Mucosa of descending colon (tissue), 3 donors: ENCODE measurements around the gene PTRH2. TPM values are rescaled to one million over a fixed set of nuclear protein-coding genes. Genes with fewer than 3 reads are reported as not detected.

Experiments used
- ATAC-seq: fragments of 200-7000 bp; cut with Tn5 transposase; one replicate; pipeline ENCODE4 v1.9.1; 2020; ENCODE audit warnings: mild to moderate bottlenecking, moderate library complexity
- DNase-seq, 3 donors: peaks; one replicate each; pipeline ENCODE4 v3.0.0-alpha.2; 2020
- H3K36me3 ChIP-seq: fragments of 200-600 bp; one replicate; pipeline ENCODE4 v1.8.0; 2021; ENCODE audit warnings: low read depth, mild to moderate bottlenecking
- H3K4me1 ChIP-seq: fragments of 200-600 bp; one replicate; pipeline ENCODE4 v1.8.0; 2021; ENCODE audit warnings: low read depth, mild to moderate bottlenecking
- H3K4me3 ChIP-seq: fragments of 200-600 bp; one replicate; pipeline ENCODE4 v1.8.0; 2021; ENCODE audit warnings: mild to moderate bottlenecking
- H3K9me3 ChIP-seq: fragments of 200-600 bp; one replicate; pipeline ENCODE4 v1.8.0; 2021; ENCODE audit warnings: mild to moderate bottlenecking
- intact Hi-C, 2 donors: fragments of 100-400 bp; cut with DNase I in 1 of 2; cut with micrococcal nuclease in 1 of 2; formaldehyde crosslinking; loops; one replicate each; pipeline versions ENCODE4 v1.11.0 to v1.11.1; 2022; cut with DNase I, micrococcal nuclease
- total RNA-seq, 3 donors: library from RNA; stranded (reverse); fragmentation: NEBNext Ultra II Directional in 2 of 3; extraction: Animal tissue kit (Norgen Biotek cat#: 25700) in 2 of 3; gene quantifications; one replicate each; pipeline versions ENCODE4 v1.2.1 to v1.2.4, GENCODE V29; 2021 to 2023
- TF ChIP-seq, protein P1 (sequence below): fragments of 200-600 bp; IDR thresholded peaks from one replicate; pipeline ENCODE4 v1.8.0; 2022; ENCODE audit warnings: antibody characterized with exemption, mild to moderate bottlenecking
- donor health status: DM: no; HTN: no; CAD: no; lungs with moderate emphysema.
- donor health status: DM: no; HTN: no; CAD: no.
- donor health status: DM: no; HTN: yes; CAD: no.

PTRH2 gene
- total RNA-seq, 3 donors from 2014 or later: 17.0 to 20.4 (median 20.2) TPM

- DNase-seq (no peak), ATAC-seq (no peak)
- intact Hi-C loops: no loop called here
- no peak overlapping the region for H3K4me3 ChIP-seq
- TF ChIP-seq, protein P1, sequence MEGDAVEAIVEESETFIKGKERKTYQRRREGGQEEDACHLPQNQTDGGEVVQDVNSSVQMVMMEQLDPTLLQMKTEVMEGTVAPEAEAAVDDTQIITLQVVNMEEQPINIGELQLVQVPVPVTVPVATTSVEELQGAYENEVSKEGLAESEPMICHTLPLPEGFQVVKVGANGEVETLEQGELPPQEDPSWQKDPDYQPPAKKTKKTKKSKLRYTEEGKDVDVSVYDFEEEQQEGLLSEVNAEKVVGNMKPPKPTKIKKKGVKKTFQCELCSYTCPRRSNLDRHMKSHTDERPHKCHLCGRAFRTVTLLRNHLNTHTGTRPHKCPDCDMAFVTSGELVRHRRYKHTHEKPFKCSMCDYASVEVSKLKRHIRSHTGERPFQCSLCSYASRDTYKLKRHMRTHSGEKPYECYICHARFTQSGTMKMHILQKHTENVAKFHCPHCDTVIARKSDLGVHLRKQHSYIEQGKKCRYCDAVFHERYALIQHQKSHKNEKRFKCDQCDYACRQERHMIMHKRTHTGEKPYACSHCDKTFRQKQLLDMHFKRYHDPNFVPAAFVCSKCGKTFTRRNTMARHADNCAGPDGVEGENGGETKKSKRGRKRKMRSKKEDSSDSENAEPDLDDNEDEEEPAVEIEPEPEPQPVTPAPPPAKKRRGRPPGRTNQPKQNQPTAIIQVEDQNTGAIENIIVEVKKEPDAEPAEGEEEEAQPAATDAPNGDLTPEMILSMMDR: no peak
- H3K36me3 ChIP-seq: no peaks in the 10 kb centered on the region
- H3K9me3 ChIP-seq: no peaks in the 10 kb centered on the region
- H3K4me1 ChIP-seq: peaks cover 20% of the 10 kb centered on the region
Observed at GRCh38 chr17:59702304-59702703, 4.9 kb downstream of the PTRH2 start.

GRCh38 chr17:59699786-59700185 lies 7.4 kb downstream of the PTRH2 start:
- TF ChIP-seq, protein P1: no peak
- ATAC-seq (no peak), DNase-seq (no peak)
- H3K36me3 ChIP-seq: no peaks in the 10 kb centered on the region
- intact Hi-C loops: no loop called here
- no peaks in the 10 kb centered on the region for H3K9me3 ChIP-seq
- H3K4me1 ChIP-seq: peaks cover 13% of the 10 kb centered on the region
- H3K4me3 ChIP-seq: no peak overlapping the region

- intact Hi-C loops: no loop called here
- no peak for ATAC-seq
- TF ChIP-seq, protein P1: no peak
- H3K9me3 ChIP-seq: no peaks in the 10 kb centered on the region
- no peaks in the 10 kb centered on the region for H3K36me3 ChIP-seq
- H3K4me1 ChIP-seq: peaks cover 8% of the 10 kb centered on the region
- DNase-seq: no peak
- no peak overlapping the region for H3K4me3 ChIP-seq
Observed at GRCh38 chr17:59699218-59699617, 8.0 kb downstream of the PTRH2 start.

DNA sequence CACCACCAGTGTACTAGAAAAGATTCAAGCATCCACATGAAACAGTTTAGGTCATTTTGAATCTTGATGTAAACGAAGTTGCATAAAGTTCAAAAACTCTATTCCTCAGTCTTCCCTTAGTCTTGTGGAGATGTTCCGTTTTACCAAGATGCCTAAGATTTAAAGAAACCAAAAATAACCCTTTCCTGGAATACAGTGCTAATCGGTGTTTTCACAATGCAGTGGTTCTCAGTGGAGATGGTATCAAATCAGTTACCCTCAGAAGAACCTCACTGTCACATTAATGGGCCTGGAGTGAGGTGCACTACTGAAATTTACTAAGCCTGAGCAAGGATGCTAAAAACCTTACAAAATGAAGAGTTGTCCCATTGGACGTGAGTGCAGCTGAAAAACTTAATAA lies 9.1 kb downstream of the PTRH2 start:
- H3K4me3 ChIP-seq: no peak overlapping the region
- DNase-seq: no peak
- no peak for ATAC-seq
- TF ChIP-seq, protein P1: no peak
- no peaks in the 10 kb centered on the region for H3K36me3 ChIP-seq
- peaks cover 7% of the 10 kb centered on the region for H3K4me1 ChIP-seq
- intact Hi-C loops: no loop called here
- H3K9me3 ChIP-seq: no peaks in the 10 kb centered on the region

GRCh38 chr17:59696682-59697277 lies 10.4 kb downstream of the PTRH2 start:
- DNase-seq (no peak), ATAC-seq (peak; percentile 82)
- H3K36me3 ChIP-seq: no peaks in the 10 kb centered on the region
- intact Hi-C loops: no loop called here
- H3K4me1 ChIP-seq: peaks cover 7% of the 10 kb centered on the region
- H3K9me3 ChIP-seq: no peaks in the 10 kb centered on the region
- no peak overlapping the region for H3K4me3 ChIP-seq
- TF ChIP-seq, protein P1: no peak
